PC-3 (cell line): ENCODE measurements around the gene CYBA. TPM values are rescaled to one million over a fixed set of nuclear protein-coding genes. Genes with fewer than 3 reads are reported as not detected.

Experiments
- ATAC-seq: fragments of 200-7000 bp; cut with Tn5 transposase; 2 replicates; pipeline ENCODE4 v1.9.1; 2020; ENCODE audit warnings: mild to moderate bottlenecking, moderate library complexity
- BruUV-seq: library from RNA; stranded (reverse); fragments of 400-500 nt; replicated peaks from 2 replicates; lab custom pipeline; 2021; lab: Mats Ljungman, UMichigan
- CTCF ChIA-PET: fragments of 300-600 bp; sonication (Branson Sonifier 250); formaldehyde crosslinking; loops from one replicate; lab custom pipeline; 2022; ENCODE audit warnings: antibody characterized with exemption; lab: Charles Lee
- POLR2A ChIA-PET: fragments of 300-600 bp; sonication (Branson Sonifier 250); formaldehyde crosslinking; loops from one replicate; lab custom pipeline; 2022; ENCODE audit warnings: antibody characterized with exemption; ENCODE audit not compliant: unreplicated experiment; lab: Charles Lee
- DNase-seq: peaks from one replicate; pipeline ENCODE4 v3.0.0-alpha.2; 2015
- H2AFZ ChIP-seq: fragments of 300-600 bp; sonication (generic); 2 replicates; pipeline ENCODE4 v1.6.0; 2016; ENCODE audit warnings: antibody characterized with exemption, low read length
- H3F3A ChIP-seq: fragments of 300-600 bp; sonication (generic); one replicate; pipeline ENCODE4 v1.6.0; 2017; ENCODE audit warnings: antibody characterized with exemption, low read length, control low read depth, mild to moderate bottlenecking; ENCODE audit not compliant: unreplicated experiment
- H3K27ac ChIP-seq: fragments of 300-600 bp; sonication (generic); 2 replicates; pipeline ENCODE4 v1.5.1; 2016; ENCODE audit warnings: mild to moderate bottlenecking, low read length
- H3K27me3 ChIP-seq: fragments of 300-600 bp; sonication (generic); 2 replicates; pipeline ENCODE4 v1.6.1; 2016; ENCODE audit warnings: low read length, mixed read lengths
- H3K36me3 ChIP-seq: fragments of 300-600 bp; sonication (generic); 2 replicates; pipeline ENCODE4 v1.6.1; 2016; ENCODE audit warnings: low read depth, mixed run types, low read length, mixed read lengths
- H3K4me1 ChIP-seq: fragments of 300-600 bp; sonication (generic); 2 replicates; pipeline ENCODE4 v1.5.1; 2016; ENCODE audit warnings: low read length; ENCODE audit not compliant: insufficient read depth
- H3K4me2 ChIP-seq: fragments of 300-600 bp; sonication (generic); 2 replicates; pipeline ENCODE4 v1.6.0; 2016; ENCODE audit warnings: low read length
- H3K4me3 ChIP-seq: fragments of 300-600 bp; sonication (generic); 2 replicates; pipeline ENCODE4 v1.5.1; 2016; ENCODE audit warnings: mild to moderate bottlenecking, low read length, mixed read lengths
- H3K79me2 ChIP-seq: fragments of 300-600 bp; sonication (generic); 2 replicates; pipeline ENCODE4 v1.6.1; 2017; ENCODE audit warnings: low read length, mixed read lengths
- H3K9ac ChIP-seq: fragments of 300-600 bp; sonication (generic); 2 replicates; pipeline ENCODE4 v1.6.0; 2016; ENCODE audit warnings: mild to moderate bottlenecking, low read length
- H3K9me2 ChIP-seq: fragments of 300-600 bp; sonication (generic); replicated peaks from 2 replicates; pipeline ENCODE4 v1.6.1; 2016; ENCODE audit warnings: mixed run types, low read length, mixed read lengths
- H3K9me3 ChIP-seq: fragments of 300-600 bp; sonication (generic); 2 replicates; pipeline ENCODE4 v1.6.1; 2016; ENCODE audit warnings: low read length, mixed read lengths
- H4K20me1 ChIP-seq: fragments of 300-600 bp; sonication (generic); 2 replicates; pipeline ENCODE4 v1.6.1; 2016; ENCODE audit warnings: low read length, mixed read lengths
- EZH2 ChIP-seq: fragments of 300-600 bp; sonication (generic); IDR thresholded peaks from one replicate; pipeline ENCODE4 v1.6.1; 2017; ENCODE audit warnings: antibody characterized with exemption, mild to moderate bottlenecking, low read length; ENCODE audit not compliant: unreplicated experiment
- EZH2phosphoT487 ChIP-seq: fragments of 300-600 bp; sonication (generic); IDR thresholded peaks from 2 replicates; pipeline ENCODE4 v1.6.1; 2018; ENCODE audit warnings: mild to moderate bottlenecking, antibody characterized with exemption, low read length, borderline replicate concordance
- intact Hi-C: fragments of 100-400 bp; cut with micrococcal nuclease; formaldehyde crosslinking; loops from 2 replicates; pipeline ENCODE4 v1.9.0; 2023
- total RNA-seq: library from RNA; depleted of rRNA; stranded (reverse); fragments of >200 nt; gene quantifications from 2 replicates; pipeline ENCODE4 v1.2.3, GENCODE V29; 2014
- TF ChIP-seq, protein P1 (sequence below): fragments of 300-600 bp; sonication (generic); conservative IDR thresholded peaks from 2 replicates; pipeline ENCODE4 v1.5.1; 2017; ENCODE audit warnings: antibody characterized with exemption, low read depth, mild to moderate bottlenecking, low read length

CYBA gene
- total RNA-seq, 1 experiment from 2014 or later = not detected

DNA sequence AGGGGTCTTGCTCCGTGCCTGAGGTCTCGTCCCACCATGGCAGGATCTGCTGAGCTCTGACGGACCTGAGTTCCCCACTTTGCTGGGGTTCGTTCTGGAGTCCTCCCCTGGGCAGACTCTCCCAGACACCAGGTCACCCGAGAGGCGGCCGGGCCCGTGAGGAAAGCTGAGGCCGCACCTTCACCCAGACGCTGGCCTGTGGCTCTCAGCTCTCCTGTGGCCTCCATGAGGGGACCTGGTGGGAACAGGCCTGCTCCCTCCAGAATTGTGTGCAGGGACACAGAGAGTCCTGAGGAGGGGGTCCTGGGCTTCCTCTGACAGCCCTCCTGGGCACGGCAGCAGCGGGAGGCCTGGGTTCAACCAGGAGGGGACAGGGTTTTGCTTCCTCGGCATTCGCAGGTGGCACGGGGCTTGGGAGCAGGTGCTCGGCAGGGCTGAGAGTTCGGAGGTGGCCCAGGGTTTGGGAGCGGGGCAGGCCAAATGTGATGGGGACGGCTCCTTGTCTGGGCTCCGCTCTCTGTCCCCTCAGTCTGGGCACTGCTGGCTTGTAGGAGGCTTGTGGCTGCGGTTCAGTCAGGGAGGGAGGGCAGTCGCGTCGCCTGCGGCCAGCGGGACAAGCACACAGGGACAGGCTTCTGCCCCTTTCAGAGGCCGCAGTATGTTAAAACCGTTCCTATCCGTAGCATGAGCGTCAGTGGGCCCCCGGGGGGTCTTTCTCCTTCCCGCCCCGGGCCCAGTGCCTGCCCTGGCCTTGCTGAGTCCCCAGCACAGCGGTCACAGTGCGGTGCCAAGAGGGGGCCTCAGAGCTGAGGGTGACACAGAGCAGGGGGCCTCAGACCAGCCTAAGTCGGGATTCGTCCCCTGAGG lies 43.6 kb upstream of the CYBA start:
- Histone ChIP-seq H3K36me3 (no peaks in the 10 kb centered on the region), H2AFZ (no peak overlapping the region), H3K9ac (no peak overlapping the region), H3K4me2 (no peak overlapping the region), H3F3A (no peaks in the 10 kb centered on the region), H3K4me3 (no peak overlapping the region), H3K27me3 (no peaks in the 10 kb centered on the region), H3K4me1 (no peaks in the 10 kb centered on the region), H3K27ac (no peak overlapping the region), H3K9me3 (no peaks in the 10 kb centered on the region), H3K79me2 (no peaks in the 10 kb centered on the region), H4K20me1 (no peaks in the 10 kb centered on the region), H3K9me2 (no peaks in the 10 kb centered on the region)
- intact Hi-C loops = no loop called here
- ChIA-PET CTCF (no interaction called here), POLR2A (no interaction called here)
- DNase-seq = no peak
- TF ChIP-seq EZH2 (no peak), EZH2phosphoT487 (no peak)
- TF ChIP-seq, protein P1, sequence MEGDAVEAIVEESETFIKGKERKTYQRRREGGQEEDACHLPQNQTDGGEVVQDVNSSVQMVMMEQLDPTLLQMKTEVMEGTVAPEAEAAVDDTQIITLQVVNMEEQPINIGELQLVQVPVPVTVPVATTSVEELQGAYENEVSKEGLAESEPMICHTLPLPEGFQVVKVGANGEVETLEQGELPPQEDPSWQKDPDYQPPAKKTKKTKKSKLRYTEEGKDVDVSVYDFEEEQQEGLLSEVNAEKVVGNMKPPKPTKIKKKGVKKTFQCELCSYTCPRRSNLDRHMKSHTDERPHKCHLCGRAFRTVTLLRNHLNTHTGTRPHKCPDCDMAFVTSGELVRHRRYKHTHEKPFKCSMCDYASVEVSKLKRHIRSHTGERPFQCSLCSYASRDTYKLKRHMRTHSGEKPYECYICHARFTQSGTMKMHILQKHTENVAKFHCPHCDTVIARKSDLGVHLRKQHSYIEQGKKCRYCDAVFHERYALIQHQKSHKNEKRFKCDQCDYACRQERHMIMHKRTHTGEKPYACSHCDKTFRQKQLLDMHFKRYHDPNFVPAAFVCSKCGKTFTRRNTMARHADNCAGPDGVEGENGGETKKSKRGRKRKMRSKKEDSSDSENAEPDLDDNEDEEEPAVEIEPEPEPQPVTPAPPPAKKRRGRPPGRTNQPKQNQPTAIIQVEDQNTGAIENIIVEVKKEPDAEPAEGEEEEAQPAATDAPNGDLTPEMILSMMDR = no peak
- no peak for ATAC-seq
- no TSS peak for BruUV-seq

DNA sequence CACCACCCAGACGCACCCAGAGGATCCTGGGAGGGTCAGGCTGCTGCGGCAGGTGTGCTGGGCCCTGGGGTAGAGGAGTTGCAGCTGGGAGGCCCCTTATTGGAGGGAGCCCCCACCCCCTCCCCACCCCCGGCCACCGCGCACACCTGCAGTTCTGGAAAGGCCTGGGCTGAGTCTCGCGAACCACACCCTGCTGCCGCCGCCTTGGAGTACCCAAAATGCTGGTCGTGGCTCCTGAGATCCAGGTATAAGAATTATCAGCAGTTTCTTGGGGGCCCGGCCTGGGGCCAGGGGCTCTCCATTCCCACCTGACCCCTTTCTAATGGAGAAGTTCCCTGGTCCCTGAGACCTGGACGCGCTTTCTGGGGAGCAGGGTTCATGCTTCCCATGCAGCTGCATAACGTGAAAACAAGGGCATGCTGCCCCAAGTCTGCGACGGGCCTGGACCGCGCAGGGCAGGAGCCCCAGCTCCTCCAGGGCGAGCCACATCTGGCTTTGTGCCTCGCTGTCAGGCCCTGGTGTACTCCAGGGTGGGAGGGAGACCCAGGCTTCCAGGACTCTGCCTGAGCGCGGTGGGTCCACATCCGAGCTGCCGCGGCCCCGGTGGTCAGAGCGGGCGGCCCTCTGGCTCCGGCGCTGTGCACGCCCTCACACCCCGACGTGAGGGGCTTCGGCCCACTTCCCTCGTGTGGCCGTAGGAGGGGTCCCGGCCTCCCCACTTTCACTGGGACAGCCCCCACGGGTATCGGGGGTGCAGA lies 42.7 kb upstream of the CYBA start:
- TF ChIP-seq, protein P1 = no peak
- no peak for TF ChIP-seq EZH2phosphoT487
- TF ChIP-seq EZH2 = no peak
- Histone ChIP-seq H3K4me2 (no peak overlapping the region), H3K79me2 (no peaks in the 10 kb centered on the region), H3K36me3 (no peaks in the 10 kb centered on the region), H3F3A (no peaks in the 10 kb centered on the region), H3K9me3 (no peaks in the 10 kb centered on the region), H4K20me1 (no peaks in the 10 kb centered on the region), H3K4me3 (no peak overlapping the region), H3K9ac (no peak overlapping the region), H3K27ac (no peak overlapping the region), H3K4me1 (no peaks in the 10 kb centered on the region), H3K27me3 (no peaks in the 10 kb centered on the region), H2AFZ (no peak overlapping the region), H3K9me2 (no peaks in the 10 kb centered on the region)
- CTCF ChIA-PET = no interaction called here
- ATAC-seq (no peak), DNase-seq (no peak)
- intact Hi-C loops = no loop called here
- POLR2A ChIA-PET = no interaction called here
- no TSS peak for BruUV-seq

DNA sequence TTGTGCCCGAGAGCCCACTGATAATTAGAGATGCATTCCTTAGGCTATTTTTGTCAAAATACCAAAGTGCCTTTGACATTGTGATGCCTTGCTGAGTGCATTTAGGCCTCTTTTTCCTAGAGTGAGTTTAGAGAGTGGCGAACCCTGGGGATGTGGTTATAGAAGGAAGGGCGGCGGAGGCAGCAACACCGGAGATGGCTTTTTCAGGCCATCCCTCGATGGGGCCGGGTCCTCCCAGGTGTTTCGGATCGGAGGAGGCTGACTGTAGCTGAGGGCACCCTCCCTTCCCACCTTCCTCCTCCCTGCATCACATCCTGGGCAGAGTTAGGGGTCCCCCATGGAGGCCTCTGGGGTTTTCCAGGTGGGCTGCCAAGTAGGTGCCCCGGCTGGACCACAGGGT lies 42.0 kb upstream of the CYBA start:
- no peaks in the 10 kb centered on the region for H4K20me1 ChIP-seq
- no peak overlapping the region for H3K4me2 ChIP-seq
- no peaks in the 10 kb centered on the region for H3K79me2 ChIP-seq
- TF ChIP-seq, protein P1 = no peak
- TF ChIP-seq EZH2phosphoT487 = no peak
- no peak for TF ChIP-seq EZH2
- DNase-seq (no peak), ATAC-seq (no peak)
- POLR2A ChIA-PET = no interaction called here
- H3F3A ChIP-seq = no peaks in the 10 kb centered on the region
- no TSS peak for BruUV-seq
- H3K4me3 ChIP-seq = no peak overlapping the region
- H3K36me3 ChIP-seq = no peaks in the 10 kb centered on the region
- H3K9ac ChIP-seq = no peak overlapping the region
- no peak overlapping the region for H3K27ac ChIP-seq
- intact Hi-C loops = no loop called here
- CTCF ChIA-PET = no interaction called here
- H3K9me3 ChIP-seq = no peaks in the 10 kb centered on the region
- no peaks in the 10 kb centered on the region for H3K9me2 ChIP-seq
- no peak overlapping the region for H2AFZ ChIP-seq
- no peaks in the 10 kb centered on the region for H3K4me1 ChIP-seq
- H3K27me3 ChIP-seq = no peaks in the 10 kb centered on the region
